Inflammatory macrophage treated with lipopolysaccharide for 1 hour (primary cell): Measurements from ENCODE around the gene DENND5B.
"Not testable (repeated sequence)": the region's sequence is repeated elsewhere in the genome, so short reads cannot be mapped to it uniquely, and the experiment has no call there.

Experiments used
- DNase-seq, 2 donors: peaks; one replicate each; pipeline ENCODE4 v3.0.0-alpha.2; 2020 to 2022

Gene DENND5B

GRCh38 chr12:31589904-31590641, 863 bp downstream of the DENND5B start:
- DNase-seq: peak; percentile 35 to 44

DNA sequence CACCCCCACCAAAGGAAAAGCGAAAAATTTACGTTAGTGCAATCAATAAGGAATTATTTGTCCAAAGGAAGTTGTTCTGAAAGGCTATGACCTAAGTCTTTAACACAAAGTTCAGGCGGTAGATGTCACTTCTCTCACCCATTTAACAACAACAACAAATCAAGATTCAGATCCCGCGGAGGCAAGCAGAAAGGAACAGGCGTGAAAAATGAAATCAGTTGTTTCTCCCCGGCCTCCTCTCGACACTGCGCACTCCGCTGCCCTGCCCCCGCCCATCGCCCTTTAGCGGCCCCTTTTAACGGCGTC, 1.4 kb downstream of the DENND5B start:
- DNase-seq: peak in 1 of 2 donors; percentile 48

DNA sequence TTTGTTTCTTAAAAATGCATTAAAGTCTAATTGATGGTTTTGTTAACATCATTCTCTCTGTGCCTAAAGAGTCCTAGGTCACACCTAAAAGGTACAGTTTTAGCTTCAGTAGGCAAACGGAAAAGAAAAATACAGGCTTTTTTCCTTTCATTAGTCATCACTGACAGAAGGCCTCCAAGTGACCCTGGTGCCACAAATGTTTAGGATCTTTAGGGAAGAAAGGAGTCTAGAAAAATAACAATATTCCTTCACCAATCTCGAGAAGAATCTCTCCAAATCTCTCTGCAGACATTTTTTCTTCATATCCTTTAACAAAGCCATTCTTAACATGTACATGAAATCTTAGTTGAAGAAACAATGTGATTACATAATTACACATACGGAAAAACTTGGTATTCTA, 2.0 kb downstream of the DENND5B start:
- DNase-seq: no peak

DNA sequence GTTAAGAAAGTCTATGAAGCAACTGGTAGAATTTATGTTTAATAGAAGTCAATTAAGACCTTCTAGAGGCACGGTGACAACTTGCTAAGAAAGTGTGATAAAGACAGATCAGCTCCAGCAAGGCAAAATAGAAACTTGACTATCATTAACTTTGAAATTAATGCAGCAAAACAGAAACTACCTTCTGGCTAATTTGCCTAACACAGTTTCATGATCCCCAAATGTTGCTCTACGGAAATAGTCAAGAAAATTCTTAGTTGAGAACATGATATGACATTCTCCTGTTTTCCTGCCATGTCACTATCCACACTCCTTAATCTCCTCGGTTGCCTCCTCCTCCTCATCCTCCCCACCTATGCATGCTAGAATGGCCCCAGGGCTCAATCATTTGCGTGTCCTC, 4.2 kb downstream of the DENND5B start:
- DNase-seq: no peak

DNA sequence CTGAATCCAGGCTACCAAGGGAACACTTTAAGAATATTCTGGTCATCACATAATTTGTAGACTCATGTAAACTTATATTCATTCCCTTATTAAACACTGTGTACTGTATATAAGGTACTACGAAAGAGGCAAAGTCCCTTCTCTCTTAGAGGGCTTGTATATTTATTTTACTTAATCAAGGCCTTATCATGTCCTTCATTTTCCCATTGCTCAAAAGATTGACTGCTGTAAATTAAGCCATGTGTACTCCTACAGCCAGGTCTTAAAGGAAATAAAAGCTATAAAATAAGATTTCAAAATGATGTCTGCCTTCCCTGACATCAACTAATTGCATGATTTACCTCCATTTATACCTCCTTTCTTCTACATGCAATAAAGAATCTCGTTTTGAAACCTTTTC, 5.0 kb downstream of the DENND5B start:
- DNase-seq: no peak

- DNase-seq: no peak
Measured at GRCh38 chr12:31585271-31585670, 5.7 kb downstream of the DENND5B start.

DNA sequence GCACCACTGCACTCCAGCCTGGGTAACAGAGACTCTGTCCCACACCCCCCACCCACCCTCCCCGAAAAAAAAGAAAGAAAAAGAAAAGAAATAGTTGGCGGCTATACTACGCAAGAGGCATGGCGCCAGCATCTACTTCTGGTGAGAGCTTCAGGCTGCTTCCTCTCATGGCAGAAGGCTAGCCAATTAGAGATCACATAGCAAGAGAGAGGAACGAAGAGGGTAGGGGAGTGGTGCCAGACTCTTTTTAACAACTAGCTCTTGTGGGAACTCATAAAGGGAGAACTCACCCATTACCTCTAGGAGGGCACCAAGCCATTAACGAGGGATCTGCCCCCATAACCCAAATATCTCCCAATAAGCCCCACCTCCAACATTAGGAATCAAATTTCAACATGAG, 6.2 kb downstream of the DENND5B start:
- no peak for DNase-seq

DNA sequence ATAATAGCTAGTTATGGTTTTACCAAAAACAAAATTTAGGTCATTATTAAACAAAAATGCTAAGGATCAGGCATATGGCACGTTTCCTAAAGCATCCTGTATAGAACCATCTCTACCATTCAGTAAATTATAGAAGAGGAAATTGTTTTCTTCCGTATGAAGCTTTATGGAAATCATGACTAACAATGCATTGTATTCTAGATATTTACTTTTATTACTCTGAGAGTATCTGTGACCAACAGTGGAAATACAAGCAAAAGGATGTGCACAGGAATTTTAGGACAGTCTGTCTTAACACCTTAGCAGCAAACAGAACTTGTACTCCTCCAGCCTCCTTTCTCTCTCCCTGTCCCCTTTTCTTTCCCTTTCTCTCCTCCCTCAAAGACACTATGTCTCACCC, 7.1 kb downstream of the DENND5B start:
- no peak for DNase-seq

GRCh38 chr12:31582155-31582554, 8.8 kb downstream of the DENND5B start:
- no peak for DNase-seq

GRCh38 chr12:31578632-31579031, 12.3 kb downstream of the DENND5B start:
- no peak for DNase-seq

GRCh38 chr12:31574803-31575575, 15.9 kb downstream of the DENND5B start:
- DNase-seq: peak; percentile 42 to 43

GRCh38 chr12:31574367-31574766, 16.6 kb downstream of the DENND5B start:
- DNase-seq: not testable (repeated sequence)

GRCh38 chr12:31572900-31573600, 17.9 kb downstream of the DENND5B start:
- no peak for DNase-seq

DNA sequence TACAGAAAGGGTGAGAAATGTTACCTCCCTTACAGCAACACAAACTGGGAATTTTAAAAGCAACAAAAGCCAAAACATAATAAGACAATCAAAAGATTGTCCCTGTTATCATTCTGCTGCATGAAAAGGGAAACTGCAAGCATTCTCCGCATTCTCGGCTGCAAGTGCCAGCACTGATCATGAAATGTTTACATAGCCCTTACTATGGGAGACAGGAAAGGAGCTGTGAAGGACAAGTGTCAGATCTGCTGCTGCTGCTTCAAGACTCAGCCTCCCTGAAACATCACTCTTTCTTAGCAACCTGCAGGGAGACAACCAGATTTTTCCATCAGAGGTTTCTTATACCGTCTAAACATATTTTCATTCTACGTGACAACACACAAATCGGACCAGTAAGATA, 20.1 kb downstream of the DENND5B start:
- no peak for DNase-seq

DNA sequence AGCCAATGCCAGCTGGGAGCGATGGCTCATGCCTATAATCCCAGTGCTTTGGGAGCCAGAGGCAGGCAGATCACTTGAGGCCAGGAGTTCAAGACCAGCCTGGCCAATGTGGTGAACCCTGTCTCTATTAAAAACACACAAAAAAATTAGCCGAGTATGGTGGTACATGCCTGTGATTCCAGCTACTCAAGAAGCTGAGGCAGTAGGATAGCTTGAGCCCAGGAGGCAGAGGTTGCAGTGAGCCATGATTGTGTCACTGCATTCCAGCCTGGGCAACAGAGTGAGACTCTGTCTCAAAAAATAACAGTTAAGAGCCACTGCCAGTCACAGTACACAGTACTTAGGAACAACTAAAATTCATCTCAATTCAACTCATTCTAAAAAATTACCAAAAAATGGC, 21.4 kb downstream of the DENND5B start:
- DNase-seq: not testable (repeated sequence)

DNA sequence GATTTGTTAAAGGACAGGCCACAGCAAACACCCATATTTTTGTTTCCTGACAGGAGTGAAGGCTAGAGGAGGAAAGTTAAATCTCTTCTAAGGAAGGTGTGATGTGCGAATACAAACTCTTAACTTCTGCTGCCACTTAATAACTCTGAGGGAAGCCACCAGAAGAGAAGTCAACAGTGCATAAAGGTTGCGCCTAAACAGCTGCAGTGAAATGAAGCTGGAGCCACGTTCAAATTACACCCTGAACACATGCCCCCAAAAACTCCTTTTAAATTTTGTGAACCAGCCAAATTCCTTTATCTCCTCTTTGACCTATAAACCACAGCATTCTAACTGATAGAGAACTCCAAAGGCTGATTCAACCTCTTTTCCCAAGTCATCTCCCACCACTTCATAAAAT, 22.4 kb downstream of the DENND5B start:
- no peak for DNase-seq

- DNase-seq: no peak
Measured at GRCh38 chr12:31567029-31567428, 23.9 kb downstream of the DENND5B start.

- no peak for DNase-seq
Measured at GRCh38 chr12:31566547-31566946, 24.4 kb downstream of the DENND5B start.

DNA sequence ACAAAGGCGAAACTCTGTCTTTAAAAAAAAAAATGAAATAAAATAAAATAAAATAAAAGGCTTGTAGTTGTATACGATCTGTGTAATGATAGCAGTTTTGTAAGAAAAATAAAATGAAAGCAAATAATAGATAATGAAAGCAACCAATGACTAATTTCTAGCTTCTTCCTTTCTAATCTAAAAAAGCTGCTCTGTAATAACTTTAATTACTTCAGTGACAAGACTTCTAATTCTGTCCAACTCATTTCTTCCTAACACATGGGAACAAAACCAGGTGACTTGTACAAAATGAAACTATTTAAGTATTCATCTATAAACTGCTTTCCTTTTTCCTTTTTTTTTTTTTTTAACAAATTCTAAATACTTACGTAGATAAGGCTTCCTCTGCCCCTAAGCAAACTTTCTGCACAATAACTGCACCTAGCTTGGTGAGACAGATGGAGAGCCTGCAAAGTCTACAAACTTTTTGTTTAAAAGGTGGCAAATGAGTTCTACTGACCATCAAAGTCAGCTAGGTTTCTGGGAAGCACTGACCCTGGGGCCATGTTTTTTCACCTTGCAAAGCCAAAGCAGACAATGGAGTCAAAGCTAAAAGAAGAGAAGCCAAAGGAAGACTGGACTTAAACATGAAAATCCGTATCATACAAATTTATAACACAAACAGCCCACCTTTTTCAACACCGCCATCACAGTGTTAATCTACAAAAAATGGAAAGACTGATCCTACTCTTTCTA, 28.2 kb downstream of the DENND5B start:
- DNase-seq: no peak

GRCh38 chr12:31560516-31560915, 30.4 kb downstream of the DENND5B start:
- DNase-seq: no peak

DNA sequence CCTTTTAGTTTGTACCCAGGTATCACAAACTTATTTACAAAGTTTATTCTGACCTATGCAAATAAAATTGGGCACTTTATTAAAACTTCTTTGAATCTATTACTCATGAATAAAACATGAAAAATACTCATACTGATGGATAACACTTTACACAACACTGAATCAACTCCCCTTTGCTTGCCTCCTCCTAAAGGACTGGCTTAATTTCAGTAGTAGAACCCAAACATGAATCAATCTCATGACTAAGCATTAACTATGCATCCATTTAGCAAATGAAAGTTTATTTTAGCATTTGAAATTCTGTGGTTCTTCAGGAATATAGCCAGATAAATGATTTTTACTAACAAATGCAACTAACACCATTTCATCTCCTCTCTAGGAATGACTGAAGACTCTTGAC, 32.4 kb downstream of the DENND5B start:
- no peak for DNase-seq

GRCh38 chr12:31557707-31558106, 33.2 kb downstream of the DENND5B start:
- no peak for DNase-seq

DNA sequence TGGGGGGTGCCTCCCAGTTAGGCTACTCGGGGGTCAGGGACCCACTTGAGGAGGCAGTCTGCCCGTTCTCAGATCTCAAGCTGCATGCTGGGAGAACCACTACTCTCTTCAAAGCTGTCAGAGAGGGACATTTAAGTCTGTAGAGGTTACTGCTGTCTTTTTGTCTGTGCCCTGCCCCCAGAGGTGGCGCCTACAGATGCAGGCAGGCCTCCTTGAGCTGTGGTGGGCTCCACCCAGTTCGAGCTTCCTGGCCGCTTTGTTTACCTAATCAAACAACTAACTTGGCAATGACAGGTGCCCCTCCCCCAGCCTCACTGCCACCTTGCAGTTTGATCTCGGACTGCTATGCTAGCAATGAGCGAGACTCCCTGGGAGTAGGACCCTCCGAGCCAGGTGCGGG, 35.5 kb downstream of the DENND5B start:
- not testable (repeated sequence) for DNase-seq
